DMS114 treated with DMSO at 0.1 percent for 48 hours (cell line): Measurements from ENCODE around the gene KLF14.
A peak's percentile ranks its signal among the peaks of the same experiment; 100 is the strongest.
"Not testable (repeated sequence)": the region's sequence is repeated elsewhere in the genome, so short reads cannot be mapped to it uniquely, and the experiment has no call there.

Experiments
- DNase-seq: peaks from one replicate; lab custom pipeline; 2025; ENCODE audit not compliant: unreplicated experiment; lab: John Stamatoyannopoulos, UW

KLF14 gene

GRCh38 chr7:130733931-130734814 lies at the start of gene KLF14:
TSS of gene KLF14 (minus strand) at chr7:130734207. CDS start at chr7:130734033, 174 bp downstream.
- peak; percentile 24 for DNase-seq

- no peak for DNase-seq
Observed at GRCh38 chr7:130781346-130781745, 47.3 kb upstream of the KLF14 start.

GRCh38 chr7:130777426-130777825 lies 43.4 kb upstream of the KLF14 start:
- no peak for DNase-seq

GRCh38 chr7:130772456-130772855 lies 38.4 kb upstream of the KLF14 start:
- DNase-seq, result not testable (repeated sequence)

- no peak for DNase-seq
Observed at GRCh38 chr7:130768854-130769253, 34.8 kb upstream of the KLF14 start.

GRCh38 chr7:130764569-130764968 lies 30.6 kb upstream of the KLF14 start:
- not testable (repeated sequence) for DNase-seq

GRCh38 chr7:130758429-130759056 lies 24.5 kb upstream of the KLF14 start:
- DNase-seq, result peak; percentile 58

- DNase-seq, result no peak
Observed at GRCh38 chr7:130756316-130756715, 22.3 kb upstream of the KLF14 start.

GRCh38 chr7:130752424-130752823 lies 18.4 kb upstream of the KLF14 start:
- DNase-seq, result no peak

GRCh38 chr7:130750755-130751154 lies 16.7 kb upstream of the KLF14 start:
- DNase-seq, result no peak

GRCh38 chr7:130748531-130749389 lies 14.8 kb upstream of the KLF14 start:
- DNase-seq, result no peak

GRCh38 chr7:130741331-130741995 lies 7.5 kb upstream of the KLF14 start:
- DNase-seq, result no peak

GRCh38 chr7:130740606-130741005 lies 6.6 kb upstream of the KLF14 start:
- no peak for DNase-seq

GRCh38 chr7:130736298-130736900 lies 2.4 kb upstream of the KLF14 start:
- no peak for DNase-seq

- DNase-seq, result peak; percentile 19
Observed at GRCh38 chr7:130734815-130735716, 1.1 kb upstream of the KLF14 start.

- no peak for DNase-seq
Observed at GRCh38 chr7:130732980-130733930, 752 bp downstream of the KLF14 start.

- DNase-seq, result no peak
Observed at GRCh38 chr7:130723784-130724183, 10.2 kb downstream of the KLF14 start.
